GM12891 (cell line): Measurements from ENCODE around the gene DLG4.

ENCODE experiments used
- PAX5 ChIP-seq: IDR thresholded peaks from 2 replicates; pipeline ENCODE4 v1.6.1; 2011; ENCODE audit warnings: low read length, moderate library complexity, mild to moderate bottlenecking; ENCODE audit not compliant: insufficient read depth, severe bottlenecking
- POLR2A ChIP-seq: IDR thresholded peaks from 2 replicates; pipeline ENCODE4 v1.6.1; 2011; ENCODE audit warnings: low read depth, low read length, control low read depth
- POLR2AphosphoS5 ChIP-seq: IDR thresholded peaks from 2 replicates; pipeline ENCODE4 v1.6.1; 2011; ENCODE audit warnings: low read depth, low read length, control low read depth
- SPI1 ChIP-seq: IDR thresholded peaks from 2 replicates; pipeline ENCODE4 v1.6.1; 2011; ENCODE audit warnings: low read depth, low read length, control low read depth
- TAF1 ChIP-seq: IDR thresholded peaks from 2 replicates; pipeline ENCODE4 v1.6.1; 2011; ENCODE audit warnings: low read depth, low read length, control low read depth

DNA sequence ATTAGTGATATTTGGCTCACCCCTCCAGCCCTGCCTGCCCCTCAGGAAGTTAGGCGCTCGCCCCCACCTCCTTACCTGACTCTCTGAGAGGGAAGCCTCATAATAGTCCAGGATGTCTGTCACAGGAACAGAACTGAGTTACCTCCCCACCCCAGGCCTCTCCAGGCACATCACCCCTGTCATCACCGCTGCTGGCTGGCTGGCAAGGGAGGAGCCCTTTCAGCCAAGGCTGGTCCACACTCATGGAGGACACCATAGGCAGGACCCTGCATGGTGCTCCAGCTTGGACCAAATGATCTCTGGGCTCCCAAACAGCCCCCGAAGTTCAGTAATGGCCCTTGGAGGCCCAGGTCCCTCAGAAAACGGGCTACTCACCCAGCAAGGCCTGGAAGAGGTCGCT lies 1.5 kb downstream of the DLG4 start:
- no peak for TF ChIP-seq SPI1
- no peak for TF ChIP-seq POLR2A
- no peak for TF ChIP-seq TAF1
- no peak for TF ChIP-seq POLR2AphosphoS5
- TF ChIP-seq PAX5 = no peak
